ENCODE data around the gene RAD9A. TPM values are rescaled to one million over a fixed set of nuclear protein-coding genes. Genes with fewer than 3 reads are reported as not detected.
"Not testable (repeated sequence)": the region's sequence is repeated elsewhere in the genome, so short reads cannot be mapped to it uniquely, and the experiment has no call there.

The RAD9A gene
- total RNA-seq, 2 donors from 2014 or later = 21.5 to 40.5 TPM

GRCh38 chr11:67417425-67417824 lies 25.6 kb downstream of the RAD9A start:
- Mint-ChIP-seq H3K27ac (peak overlapping the region; percentile 87), H3K36me3 (ENCODE audit: low read depth) (no peaks in the 10 kb centered on the region), H3K27me3 (no peaks in the 10 kb centered on the region), H3K4me1 (peaks cover 54% of the 10 kb centered on the region), H3K4me3 (peak overlapping the region; percentile 49)
- DNase-seq = no peak
- no peaks in the 10 kb centered on the region for H3K9me3 ChIP-seq (ENCODE audit: control insufficient read depth, low read length, poor library complexity, severe bottlenecking)
- ATAC-seq = no peak

GRCh38 chr11:67418476-67419281 lies 26.9 kb downstream of the RAD9A start:
- no peaks in the 10 kb centered on the region for H3K36me3 Mint-ChIP-seq (ENCODE audit: low read depth)
- H3K9me3 ChIP-seq (ENCODE audit: control insufficient read depth, low read length, poor library complexity, severe bottlenecking) = no peaks in the 10 kb centered on the region
- H3K27me3 Mint-ChIP-seq = no peaks in the 10 kb centered on the region
- peak overlapping the region; percentile 87 for H3K4me3 Mint-ChIP-seq
- ATAC-seq (peak; percentile 14), DNase-seq (no peak)
- peak overlapping the region; percentile 88 for H3K27ac Mint-ChIP-seq
- peaks cover 50% of the 10 kb centered on the region for H3K4me1 Mint-ChIP-seq

GRCh38 chr11:67419325-67420049 lies 27.7 kb downstream of the RAD9A start:
- no peaks in the 10 kb centered on the region for H3K9me3 ChIP-seq (ENCODE audit: control insufficient read depth, low read length, poor library complexity, severe bottlenecking)
- DNase-seq (no peak), ATAC-seq (no peak)
- peak overlapping the region; percentile 88 for H3K27ac Mint-ChIP-seq
- peak overlapping the region; percentile 87 for H3K4me3 Mint-ChIP-seq
- peaks cover 50% of the 10 kb centered on the region for H3K4me1 Mint-ChIP-seq
- H3K27me3 Mint-ChIP-seq = no peaks in the 10 kb centered on the region
- H3K36me3 Mint-ChIP-seq (ENCODE audit: low read depth) = no peaks in the 10 kb centered on the region

- no peaks in the 10 kb centered on the region for H3K9me3 ChIP-seq (ENCODE audit: control insufficient read depth, low read length, poor library complexity, severe bottlenecking)
- Mint-ChIP-seq H3K4me1 (peaks cover 50% of the 10 kb centered on the region), H3K27ac (no peak overlapping the region), H3K27me3 (no peaks in the 10 kb centered on the region), H3K36me3 (ENCODE audit: low read depth) (no peaks in the 10 kb centered on the region), H3K4me3 (peak overlapping the region; percentile 87)
- ATAC-seq (no peak), DNase-seq (no peak)
Measured at GRCh38 chr11:67420147-67420645, 28.4 kb downstream of the RAD9A start.

GRCh38 chr11:67420646-67421429 lies 29.1 kb downstream of the RAD9A start:
- Mint-ChIP-seq H3K4me3 (peak overlapping the region; percentile 87), H3K27ac (no peak overlapping the region), H3K27me3 (no peaks in the 10 kb centered on the region), H3K4me1 (peaks cover 49% of the 10 kb centered on the region), H3K36me3 (ENCODE audit: low read depth) (no peaks in the 10 kb centered on the region)
- ATAC-seq (peak; percentile 88), DNase-seq (peak; percentile 98 to 100 (median 99))
- H3K9me3 ChIP-seq (ENCODE audit: control insufficient read depth, low read length, poor library complexity, severe bottlenecking) = no peaks in the 10 kb centered on the region

GRCh38 chr11:67421430-67422031 lies 29.7 kb downstream of the RAD9A start:
- Mint-ChIP-seq H3K36me3 (ENCODE audit: low read depth) (no peaks in the 10 kb centered on the region), H3K4me3 (peak overlapping the region; percentile 87), H3K27me3 (no peaks in the 10 kb centered on the region), H3K4me1 (peaks cover 43% of the 10 kb centered on the region), H3K27ac (no peak overlapping the region)
- ATAC-seq (no peak), DNase-seq (no peak)
- no peaks in the 10 kb centered on the region for H3K9me3 ChIP-seq (ENCODE audit: control insufficient read depth, low read length, poor library complexity, severe bottlenecking)

GRCh38 chr11:67422891-67423290 lies 31.1 kb downstream of the RAD9A start:
- H3K9me3 ChIP-seq (ENCODE audit: control insufficient read depth, low read length, poor library complexity, severe bottlenecking) = no peaks in the 10 kb centered on the region
- Mint-ChIP-seq H3K4me1 (peaks cover 36% of the 10 kb centered on the region), H3K4me3 (no peak overlapping the region), H3K27me3 (no peaks in the 10 kb centered on the region), H3K27ac (peak overlapping the region; percentile 21), H3K36me3 (ENCODE audit: low read depth) (no peaks in the 10 kb centered on the region)
- no peak for ATAC-seq
- no peak for DNase-seq

- DNase-seq (no peak), ATAC-seq (no peak)
- H3K27ac Mint-ChIP-seq = peak overlapping the region; percentile 21
- H3K36me3 Mint-ChIP-seq (ENCODE audit: low read depth) = no peaks in the 10 kb centered on the region
- H3K4me1 Mint-ChIP-seq = peaks cover 35% of the 10 kb centered on the region
- no peak overlapping the region for H3K4me3 Mint-ChIP-seq
- no peaks in the 10 kb centered on the region for H3K9me3 ChIP-seq (ENCODE audit: control insufficient read depth, low read length, poor library complexity, severe bottlenecking)
- no peaks in the 10 kb centered on the region for H3K27me3 Mint-ChIP-seq
Measured at GRCh38 chr11:67423466-67423865, 31.7 kb downstream of the RAD9A start.

- no peak overlapping the region for H3K27ac Mint-ChIP-seq
- no peaks in the 10 kb centered on the region for H3K36me3 Mint-ChIP-seq (ENCODE audit: low read depth)
- H3K27me3 Mint-ChIP-seq = no peaks in the 10 kb centered on the region
- no peak overlapping the region for H3K4me3 Mint-ChIP-seq
- H3K4me1 Mint-ChIP-seq = peaks cover 36% of the 10 kb centered on the region
- no peak for DNase-seq
- no peak for ATAC-seq
- H3K9me3 ChIP-seq (ENCODE audit: control insufficient read depth, low read length, poor library complexity, severe bottlenecking) = no peaks in the 10 kb centered on the region
Measured at GRCh38 chr11:67423891-67424613, 32.3 kb downstream of the RAD9A start.

GRCh38 chr11:67427364-67427859 lies 35.6 kb downstream of the RAD9A start:
- not testable (repeated sequence) for H3K9me3 ChIP-seq (ENCODE audit: control insufficient read depth, low read length, poor library complexity, severe bottlenecking); ATAC-seq; H3K36me3 Mint-ChIP-seq (ENCODE audit: low read depth); H3K27me3 Mint-ChIP-seq; DNase-seq
- Mint-ChIP-seq H3K27ac (peak overlapping the region; percentile 96), H3K4me3 (peak overlapping the region; percentile 94), H3K4me1 (peaks cover 31% of the 10 kb centered on the region)

- peaks cover 26% of the 10 kb centered on the region for H3K4me1 Mint-ChIP-seq
Measured at GRCh38 chr11:67428052-67429001, 36.5 kb downstream of the RAD9A start, which contains the start of gene RPS6KB2. Gene RPS6KB2, plus strand, starts transcription at chr11:67428494. Its CDS starts 52 bp downstream, at chr11:67428546.

More at GRCh38 chr11:67428052-67429001, 36.5 kb downstream of the RAD9A start, which contains the start of gene RPS6KB2:
- Mint-ChIP-seq H3K4me3 (peak within 1 kb of the TSS; percentile 94), H3K27me3 (no peaks in the 10 kb centered on the region), H3K27ac (peak within 1 kb of the TSS; percentile 96), H3K36me3 (ENCODE audit: low read depth) (no peaks in the 10 kb centered on the region)
- peak; percentile 91 for ATAC-seq
- DNase-seq = peak; percentile 94 to 99 (median 94)
- no peaks in the 10 kb centered on the region for H3K9me3 ChIP-seq (ENCODE audit: control insufficient read depth, low read length, poor library complexity, severe bottlenecking)
